ENCODE data around the gene STKLD1.

DNA sequence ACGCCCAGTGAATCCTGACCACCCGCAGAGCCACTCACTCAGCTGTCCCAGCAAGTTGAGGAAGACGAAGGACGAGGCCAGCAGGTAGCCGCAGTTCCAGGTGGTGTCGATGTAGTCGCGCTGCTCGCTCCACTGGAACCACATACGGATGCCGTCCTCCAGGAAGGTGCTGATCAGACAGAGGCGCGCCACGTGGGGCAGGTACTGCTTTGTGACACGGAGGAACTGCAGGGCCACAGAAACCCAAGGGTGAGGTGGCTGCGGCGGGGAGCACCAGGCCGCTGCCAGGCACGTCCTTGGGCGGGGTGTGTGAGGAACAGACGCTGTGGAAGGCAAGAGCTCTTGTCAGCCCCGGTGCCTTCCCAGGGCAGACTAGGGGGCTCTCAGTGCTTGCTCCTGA is 8.9 kb upstream of the STKLD1 start:
- TF ChIP-seq, protein P1, sequence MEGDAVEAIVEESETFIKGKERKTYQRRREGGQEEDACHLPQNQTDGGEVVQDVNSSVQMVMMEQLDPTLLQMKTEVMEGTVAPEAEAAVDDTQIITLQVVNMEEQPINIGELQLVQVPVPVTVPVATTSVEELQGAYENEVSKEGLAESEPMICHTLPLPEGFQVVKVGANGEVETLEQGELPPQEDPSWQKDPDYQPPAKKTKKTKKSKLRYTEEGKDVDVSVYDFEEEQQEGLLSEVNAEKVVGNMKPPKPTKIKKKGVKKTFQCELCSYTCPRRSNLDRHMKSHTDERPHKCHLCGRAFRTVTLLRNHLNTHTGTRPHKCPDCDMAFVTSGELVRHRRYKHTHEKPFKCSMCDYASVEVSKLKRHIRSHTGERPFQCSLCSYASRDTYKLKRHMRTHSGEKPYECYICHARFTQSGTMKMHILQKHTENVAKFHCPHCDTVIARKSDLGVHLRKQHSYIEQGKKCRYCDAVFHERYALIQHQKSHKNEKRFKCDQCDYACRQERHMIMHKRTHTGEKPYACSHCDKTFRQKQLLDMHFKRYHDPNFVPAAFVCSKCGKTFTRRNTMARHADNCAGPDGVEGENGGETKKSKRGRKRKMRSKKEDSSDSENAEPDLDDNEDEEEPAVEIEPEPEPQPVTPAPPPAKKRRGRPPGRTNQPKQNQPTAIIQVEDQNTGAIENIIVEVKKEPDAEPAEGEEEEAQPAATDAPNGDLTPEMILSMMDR (IDR thresholded peaks at IDR 0.05 in 2 of 3, conservative IDR thresholded peaks at IDR 0.05 in 1 of 3; ENCODE audit: insufficient read depth in 2 of 3, low read depth in 1 of 3, low read length in 3 of 3), result no peak
- TF ChIP-seq, protein P2, sequence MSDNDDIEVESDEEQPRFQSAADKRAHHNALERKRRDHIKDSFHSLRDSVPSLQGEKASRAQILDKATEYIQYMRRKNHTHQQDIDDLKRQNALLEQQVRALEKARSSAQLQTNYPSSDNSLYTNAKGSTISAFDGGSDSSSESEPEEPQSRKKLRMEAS (CRISPR knock-in tag; IDR thresholded peaks at IDR 0.05), result no peak
- no peak for TF ChIP-seq SIX5 (IDR thresholded peaks at IDR 0.05; ENCODE audit: borderline replicate concordance in 1 of 2, insufficient read depth in 1 of 2, low read depth in 1 of 2, low read length in 2 of 2)
- no peak for TF ChIP-seq POLR2A (conservative IDR thresholded peaks at IDR 0.05)
- TF ChIP-seq SMARCA5 (IDR thresholded peaks at IDR 0.05), result no peak
- no peak for TF ChIP-seq CBX3 (IDR thresholded peaks at IDR 0.05; ENCODE audit: borderline replicate concordance in 1 of 2, low read length in 2 of 2)
- no peak for TF ChIP-seq JUN (IDR thresholded peaks at IDR 0.05; ENCODE audit: borderline replicate concordance, low read depth, low read length)
- no peak for TF ChIP-seq JUN (CRISPR knock-in tag; IDR thresholded peaks at IDR 0.05; ENCODE audit: borderline replicate concordance)
- no peak for TF ChIP-seq EZH2 (IDR thresholded peaks at IDR 0.05; ENCODE audit: borderline replicate concordance, low read depth, low read length)
- TF ChIP-seq EHMT2 (IDR thresholded peaks at IDR 0.05), result no peak
- TF ChIP-seq SMC3 (conservative IDR thresholded peaks at IDR 0.05; ENCODE audit: insufficient read depth, low read depth, low read length), result no peak
- TF ChIP-seq PCBP1 (IDR thresholded peaks at IDR 0.05; ENCODE audit: low read depth, low read length, poor library complexity, severe bottlenecking), result no peak
- no peak for TF ChIP-seq ESRRB (CRISPR knock-in tag; IDR thresholded peaks at IDR 0.05; ENCODE audit: borderline replicate concordance)
- no peak for TF ChIP-seq ZC3H4 (CRISPR knock-in tag; IDR thresholded peaks at IDR 0.05; ENCODE audit: borderline replicate concordance)
- no peak for TF ChIP-seq POLR2AphosphoS5 (IDR thresholded peaks at IDR 0.05; ENCODE audit: control insufficient read depth, insufficient read depth, low read depth, low read length)

Data from K562 (cell line).